GM18907 (cell line): Measurements from ENCODE around the gene NRXN3.
"Not testable (repeated sequence)": the region's sequence is repeated elsewhere in the genome, so short reads cannot be mapped to it uniquely, and the experiment has no call there.

ENCODE experiments used
- ATAC-seq: cut with Tn5 transposase; IDR thresholded peaks from one replicate; pipeline ENCODE4 v1.9.1; 2021; ENCODE audit warnings: mild to moderate bottlenecking, moderate library complexity; ENCODE audit not compliant: unreplicated experiment

The NRXN3 gene

GRCh38 chr14:78399316-78399889 lies 229.2 kb downstream of the NRXN3 start:
- no peak for ATAC-seq

- ATAC-seq: no peak
These were observed 231.7 kb downstream of the NRXN3 start for GRCh38 chr14:78401866-78402265.

GRCh38 chr14:78403278-78403815 lies 233.2 kb downstream of the NRXN3 start:
- ATAC-seq: peak; percentile 84

GRCh38 chr14:78405079-78405856 lies 235.1 kb downstream of the NRXN3 start:
- no peak for ATAC-seq

- no peak for ATAC-seq
These were observed 242.3 kb downstream of the NRXN3 start for GRCh38 chr14:78412475-78412874.

- no peak for ATAC-seq
These were observed 244.0 kb downstream of the NRXN3 start for GRCh38 chr14:78414172-78414571.

GRCh38 chr14:78417532-78417931 lies 247.4 kb downstream of the NRXN3 start:
- ATAC-seq: no peak

GRCh38 chr14:78424311-78424710 lies 254.1 kb downstream of the NRXN3 start:
- ATAC-seq: no peak

- no peak for ATAC-seq
These were observed 255.2 kb downstream of the NRXN3 start for GRCh38 chr14:78425330-78425729.

GRCh38 chr14:78425782-78426181 lies 255.6 kb downstream of the NRXN3 start:
- no peak for ATAC-seq

GRCh38 chr14:78432046-78432445 lies 261.9 kb downstream of the NRXN3 start:
- ATAC-seq: no peak

- not testable (repeated sequence) for ATAC-seq
These were observed 267.3 kb downstream of the NRXN3 start for GRCh38 chr14:78437448-78437847.

- no peak for ATAC-seq
These were observed 270.3 kb downstream of the NRXN3 start for GRCh38 chr14:78440356-78440894.

- ATAC-seq: no peak
These were observed 273.7 kb downstream of the NRXN3 start for GRCh38 chr14:78443834-78444233.

- no peak for ATAC-seq
These were observed 275.1 kb downstream of the NRXN3 start for GRCh38 chr14:78445275-78445674.

GRCh38 chr14:78446807-78447206 lies 276.6 kb downstream of the NRXN3 start:
- no peak for ATAC-seq

- ATAC-seq: peak; percentile 81
These were observed 278.3 kb downstream of the NRXN3 start for GRCh38 chr14:78448164-78449094.

- ATAC-seq: no peak
These were observed 280.6 kb downstream of the NRXN3 start for GRCh38 chr14:78450669-78451318.

GRCh38 chr14:78451319-78451695 lies 281.1 kb downstream of the NRXN3 start:
- ATAC-seq: no peak

- ATAC-seq: peak; percentile 71
These were observed 285.8 kb downstream of the NRXN3 start for GRCh38 chr14:78455896-78456435.
